Measurements from ENCODE around the gene PRPS2.

GRCh38 chrX:12866451-12867377, 75.5 kb downstream of the PRPS2 start, which contains the start of gene TLR7:
- TF ChIP-seq CEBPB (IDR thresholded peaks at IDR 0.05) = no peak
- TF ChIP-seq RAD21 (IDR thresholded peaks at IDR 0.05; ENCODE audit: low read depth) = no peak
- TF ChIP-seq EGR1 (IDR thresholded peaks at IDR 0.05) = no peak
- TF ChIP-seq TAF1 (IDR thresholded peaks at IDR 0.05; ENCODE audit: low read depth) = no peak
- TF ChIP-seq, protein P1, sequence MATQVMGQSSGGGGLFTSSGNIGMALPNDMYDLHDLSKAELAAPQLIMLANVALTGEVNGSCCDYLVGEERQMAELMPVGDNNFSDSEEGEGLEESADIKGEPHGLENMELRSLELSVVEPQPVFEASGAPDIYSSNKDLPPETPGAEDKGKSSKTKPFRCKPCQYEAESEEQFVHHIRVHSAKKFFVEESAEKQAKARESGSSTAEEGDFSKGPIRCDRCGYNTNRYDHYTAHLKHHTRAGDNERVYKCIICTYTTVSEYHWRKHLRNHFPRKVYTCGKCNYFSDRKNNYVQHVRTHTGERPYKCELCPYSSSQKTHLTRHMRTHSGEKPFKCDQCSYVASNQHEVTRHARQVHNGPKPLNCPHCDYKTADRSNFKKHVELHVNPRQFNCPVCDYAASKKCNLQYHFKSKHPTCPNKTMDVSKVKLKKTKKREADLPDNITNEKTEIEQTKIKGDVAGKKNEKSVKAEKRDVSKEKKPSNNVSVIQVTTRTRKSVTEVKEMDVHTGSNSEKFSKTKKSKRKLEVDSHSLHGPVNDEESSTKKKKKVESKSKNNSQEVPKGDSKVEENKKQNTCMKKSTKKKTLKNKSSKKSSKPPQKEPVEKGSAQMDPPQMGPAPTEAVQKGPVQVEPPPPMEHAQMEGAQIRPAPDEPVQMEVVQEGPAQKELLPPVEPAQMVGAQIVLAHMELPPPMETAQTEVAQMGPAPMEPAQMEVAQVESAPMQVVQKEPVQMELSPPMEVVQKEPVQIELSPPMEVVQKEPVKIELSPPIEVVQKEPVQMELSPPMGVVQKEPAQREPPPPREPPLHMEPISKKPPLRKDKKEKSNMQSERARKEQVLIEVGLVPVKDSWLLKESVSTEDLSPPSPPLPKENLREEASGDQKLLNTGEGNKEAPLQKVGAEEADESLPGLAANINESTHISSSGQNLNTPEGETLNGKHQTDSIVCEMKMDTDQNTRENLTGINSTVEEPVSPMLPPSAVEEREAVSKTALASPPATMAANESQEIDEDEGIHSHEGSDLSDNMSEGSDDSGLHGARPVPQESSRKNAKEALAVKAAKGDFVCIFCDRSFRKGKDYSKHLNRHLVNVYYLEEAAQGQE (IDR thresholded peaks at IDR 0.05; ENCODE audit: low read depth) = no peak

All from Ishikawa (cell line).